GM19455 (cell line): ENCODE results near the gene RASGRP1.

Source experiments
- ATAC-seq: cut with Tn5 transposase; IDR thresholded peaks from one replicate; pipeline ENCODE4 v1.9.1; 2021; ENCODE audit not compliant: unreplicated experiment

The RASGRP1 gene

GRCh38 chr15:38508647-38509046 lies 56.0 kb downstream of the RASGRP1 start:
- no peak for ATAC-seq

GRCh38 chr15:38507570-38507969 lies 57.0 kb downstream of the RASGRP1 start:
- no peak for ATAC-seq

- ATAC-seq, result no peak
Observed at GRCh38 chr15:38506997-38507396, 57.6 kb downstream of the RASGRP1 start.

GRCh38 chr15:38504680-38505467 lies 59.7 kb downstream of the RASGRP1 start:
- ATAC-seq, result no peak

GRCh38 chr15:38503496-38503895 lies 61.1 kb downstream of the RASGRP1 start:
- no peak for ATAC-seq

- no peak for ATAC-seq
Observed at GRCh38 chr15:38499651-38500050, 65.0 kb downstream of the RASGRP1 start.

GRCh38 chr15:38496151-38496550 lies 68.5 kb downstream of the RASGRP1 start:
- ATAC-seq, result no peak

GRCh38 chr15:38490242-38490922 lies 74.2 kb downstream of the RASGRP1 start:
- no peak for ATAC-seq

- no peak for ATAC-seq
Observed at GRCh38 chr15:38487378-38487777, 77.2 kb downstream of the RASGRP1 start.

- no peak for ATAC-seq
Observed at GRCh38 chr15:38486936-38487335, 77.7 kb downstream of the RASGRP1 start.

GRCh38 chr15:38482572-38482971 lies 82.0 kb downstream of the RASGRP1 start:
- no peak for ATAC-seq

GRCh38 chr15:38481761-38482160 lies 82.9 kb downstream of the RASGRP1 start:
- no peak for ATAC-seq

GRCh38 chr15:38481113-38481512 lies 83.5 kb downstream of the RASGRP1 start:
- ATAC-seq, result no peak

GRCh38 chr15:38479756-38480155 lies 84.9 kb downstream of the RASGRP1 start:
- ATAC-seq, result no peak

- no peak for ATAC-seq
Observed at GRCh38 chr15:38479266-38479665, 85.3 kb downstream of the RASGRP1 start.

- ATAC-seq, result no peak
Observed at GRCh38 chr15:38477637-38478036, 87.0 kb downstream of the RASGRP1 start.

- ATAC-seq, result no peak
Observed at GRCh38 chr15:38476120-38476519, 88.5 kb downstream of the RASGRP1 start.

- no peak for ATAC-seq
Observed at GRCh38 chr15:38475361-38475760, 89.3 kb downstream of the RASGRP1 start.

GRCh38 chr15:38474155-38474757 lies 90.4 kb downstream of the RASGRP1 start:
- ATAC-seq, result peak; percentile 85

- no peak for ATAC-seq
Observed at GRCh38 chr15:38471974-38472373, 92.6 kb downstream of the RASGRP1 start.

GRCh38 chr15:38470816-38471215 lies 93.8 kb downstream of the RASGRP1 start:
- ATAC-seq, result no peak

GRCh38 chr15:38464675-38465074 lies 99.9 kb downstream of the RASGRP1 start:
- ATAC-seq, result no peak
